Measurements from ENCODE around the gene PSMD10.

Gene PSMD10

DNA sequence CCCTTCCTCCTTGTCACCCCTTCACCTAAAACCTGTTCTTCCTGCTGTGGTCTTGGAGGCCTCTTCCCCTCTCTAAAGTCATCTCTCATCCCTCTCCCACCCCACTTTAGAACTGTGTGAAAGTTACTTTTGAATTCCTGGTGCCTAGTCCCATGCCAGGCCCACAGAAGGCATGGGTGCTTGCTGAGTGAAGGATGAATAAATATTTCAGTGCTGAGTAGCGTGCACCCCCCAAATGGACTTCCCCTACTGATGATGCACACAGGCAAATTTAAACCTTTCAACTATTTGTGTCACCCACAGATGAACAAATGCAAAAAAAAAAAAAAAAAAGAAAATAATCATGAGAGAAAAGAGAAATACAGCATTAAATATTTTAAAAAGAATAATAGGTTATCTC lies 19.8 kb downstream of the PSMD10 start:
- DNase-seq (ENCODE audit: low read depth): no peak

DNA sequence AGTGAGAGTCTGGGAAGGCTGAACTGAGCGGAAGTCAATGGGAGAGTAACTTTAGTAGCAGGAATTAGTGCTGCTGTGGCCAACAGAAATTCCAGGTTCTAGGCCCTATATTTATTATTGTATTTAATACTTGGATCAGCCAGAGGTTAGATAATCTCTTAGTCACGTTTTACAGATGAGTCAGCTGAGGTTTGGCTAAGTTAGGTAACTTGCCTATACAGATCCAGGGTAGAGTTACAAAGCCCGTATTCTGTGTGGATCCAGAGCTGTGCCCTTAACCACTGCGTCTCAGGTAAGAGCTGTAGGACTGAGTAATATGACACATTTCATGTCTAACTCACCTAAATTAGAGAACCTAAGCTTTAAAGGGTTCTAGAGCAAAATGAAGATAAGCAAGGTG lies 20.5 kb downstream of the PSMD10 start:
- no peak for DNase-seq (ENCODE audit: low read depth)

DNA sequence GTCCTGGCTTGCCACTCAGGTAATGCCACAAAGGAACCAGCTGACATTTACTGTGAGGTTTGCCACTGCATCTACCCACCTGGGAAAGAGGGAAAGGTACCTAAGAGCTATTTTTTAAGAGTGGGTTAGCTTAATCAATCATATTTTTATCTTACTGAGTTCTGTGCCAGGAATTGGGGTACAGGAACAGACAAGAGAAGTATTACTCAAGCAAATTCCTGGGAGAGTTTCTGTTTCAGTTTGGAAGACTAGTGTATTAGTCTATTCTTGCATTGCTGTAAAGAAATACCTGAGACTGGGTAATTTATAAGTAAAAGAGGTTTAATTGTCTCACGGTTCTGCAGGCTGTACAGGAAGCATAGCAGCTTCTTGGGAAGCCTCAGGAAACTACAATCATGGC lies 23.2 kb downstream of the PSMD10 start:
- DNase-seq (ENCODE audit: low read depth): no peak

DNA sequence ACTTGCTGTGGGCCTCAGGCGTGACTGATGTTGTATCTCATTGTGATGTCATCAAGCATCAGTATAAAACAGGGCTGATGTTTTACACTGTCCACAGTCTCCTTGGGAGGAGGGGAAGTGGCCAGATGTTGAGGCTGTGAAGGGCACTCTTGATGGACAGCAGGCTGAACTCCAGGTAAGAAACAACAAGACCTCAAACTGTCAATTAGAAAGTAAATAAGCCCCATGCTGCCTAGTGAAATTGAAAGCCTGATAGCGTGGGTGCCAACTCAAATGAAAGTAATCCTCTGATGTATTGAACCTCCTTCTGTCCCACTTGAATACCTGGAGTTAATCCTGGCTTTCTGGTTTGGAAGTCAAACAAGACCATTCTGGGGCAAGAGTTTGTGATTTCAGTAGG lies 26.7 kb downstream of the PSMD10 start:
- DNase-seq (ENCODE audit: low read depth): no peak

DNA sequence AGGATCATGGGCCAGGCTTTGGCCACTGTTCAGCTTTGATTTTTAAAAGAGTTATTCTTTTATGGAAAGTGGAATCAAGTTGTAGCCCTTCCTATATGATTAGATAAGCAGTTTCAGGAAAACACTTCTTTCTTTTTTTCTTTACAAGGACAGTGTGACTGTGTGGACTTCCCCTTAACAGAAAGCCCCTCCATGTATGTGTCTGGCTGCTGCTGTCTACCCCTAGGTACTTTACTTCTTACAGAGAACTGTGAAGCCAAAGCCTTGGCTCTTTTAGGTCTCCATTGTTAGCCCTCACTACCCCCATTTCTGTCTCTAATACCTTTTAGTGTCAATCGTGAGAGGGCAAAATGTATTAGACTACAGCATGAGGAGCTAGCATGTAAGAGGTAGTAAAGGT lies 27.3 kb downstream of the PSMD10 start:
- no peak for DNase-seq (ENCODE audit: low read depth)

DNA sequence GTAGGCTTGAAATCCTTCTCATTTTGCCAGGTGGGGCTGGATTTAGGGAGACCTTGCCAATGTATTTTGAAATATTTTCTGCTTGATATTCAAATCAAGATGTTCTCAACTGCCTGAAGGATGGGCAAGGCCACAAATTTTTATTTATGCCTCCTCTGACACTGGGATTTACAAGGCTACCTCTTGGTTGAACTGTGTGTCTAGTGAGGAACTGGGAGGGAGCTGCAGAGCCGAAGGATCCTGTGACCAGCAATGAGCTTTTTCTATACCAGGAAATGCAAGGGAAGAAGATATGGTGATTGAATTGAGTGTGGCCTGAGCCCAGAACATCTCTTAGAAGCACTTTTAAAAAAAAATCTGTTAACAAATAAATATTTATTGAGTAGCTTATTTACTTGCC lies 31.5 kb downstream of the PSMD10 start:
- no peak for DNase-seq (ENCODE audit: low read depth)

DNA sequence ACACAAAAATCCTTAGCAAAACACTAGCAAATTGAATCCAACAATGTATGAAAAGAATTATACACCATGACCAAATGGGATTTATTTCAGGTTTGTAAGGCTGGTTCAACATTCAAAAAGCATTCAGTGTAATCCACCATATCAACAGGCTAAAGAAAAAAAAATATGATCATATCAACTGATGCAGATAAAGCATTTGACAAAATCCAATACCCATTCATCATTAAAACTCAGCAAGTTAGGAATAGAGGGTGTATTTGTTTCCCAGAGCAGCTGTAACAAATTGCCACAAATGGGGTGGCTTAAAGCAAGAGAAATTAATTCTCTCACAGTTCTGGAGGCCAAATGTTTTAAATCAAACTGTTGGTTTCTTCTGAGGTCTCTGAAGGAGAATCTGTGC lies 35.8 kb downstream of the PSMD10 start:
- no peak for DNase-seq (ENCODE audit: low read depth)

DNA sequence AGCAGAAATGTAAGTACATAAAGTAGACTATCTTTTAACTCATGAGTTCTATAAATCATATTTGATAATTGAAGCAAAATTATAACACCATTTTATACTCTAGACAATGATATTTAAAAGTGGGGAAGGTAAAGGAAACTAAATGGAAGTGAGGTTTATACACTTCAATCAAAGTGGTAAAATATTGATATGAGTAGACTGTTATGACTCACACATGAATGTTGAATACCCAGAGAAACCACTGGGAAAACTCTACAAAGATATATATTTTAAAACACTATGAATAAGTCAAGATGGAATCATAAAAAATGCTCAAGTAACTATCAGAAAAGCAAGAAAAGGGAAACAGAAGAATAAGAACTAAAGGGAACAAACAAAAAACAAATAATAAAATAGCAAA lies 38.1 kb downstream of the PSMD10 start:
- no peak for DNase-seq (ENCODE audit: low read depth)

DNA sequence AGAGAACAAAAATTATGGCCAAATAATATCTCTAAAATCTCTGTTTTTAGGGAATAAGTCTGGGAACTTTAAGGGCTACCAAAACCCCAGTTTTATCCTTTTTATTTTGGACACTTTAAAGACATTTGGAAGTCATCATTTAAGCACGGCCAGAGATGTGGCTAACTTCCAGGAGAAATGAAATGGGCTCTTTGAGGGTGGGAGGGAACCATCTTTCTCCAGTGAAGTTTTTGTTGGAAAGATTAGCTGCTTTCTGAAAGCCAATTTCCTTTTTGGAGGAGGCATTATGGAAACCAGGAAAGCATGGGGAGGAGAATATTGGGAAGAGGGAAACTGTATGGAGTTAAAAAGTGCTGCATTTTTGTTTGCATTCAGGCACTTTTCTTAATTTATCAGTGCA lies 41.7 kb downstream of the PSMD10 start:
- no peak for DNase-seq (ENCODE audit: low read depth)

DNA sequence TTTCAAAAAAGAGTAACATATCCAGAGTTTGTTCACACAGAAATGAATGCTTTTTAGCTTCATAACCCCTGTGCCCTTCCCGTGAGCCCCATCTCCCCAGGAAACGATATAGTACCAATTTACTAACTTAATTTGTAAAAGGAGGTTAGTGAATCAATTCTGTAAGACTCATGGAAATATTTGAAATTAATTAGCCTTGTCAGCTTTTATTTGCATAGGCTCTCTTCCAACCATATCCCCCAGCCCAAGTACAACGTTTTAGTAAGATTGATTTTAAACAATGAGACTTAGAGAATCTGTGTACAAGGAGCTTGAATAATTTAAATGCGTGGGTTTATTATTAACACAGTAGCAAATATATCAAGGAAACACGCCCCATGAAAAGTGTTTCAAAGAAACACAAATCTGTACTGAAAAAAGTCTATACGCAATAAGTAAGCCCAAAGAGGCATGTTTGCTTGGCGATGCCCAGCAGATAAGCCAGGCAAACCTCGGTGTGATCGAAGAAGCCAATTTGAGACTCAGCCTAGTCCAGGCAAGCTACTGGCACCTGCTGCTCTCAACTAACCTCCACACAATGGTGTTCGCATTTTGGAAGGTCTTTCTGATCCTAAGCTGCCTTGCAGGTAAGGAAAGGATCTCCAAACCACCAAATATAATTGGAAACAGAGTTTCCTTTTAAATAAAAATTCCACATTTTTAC lies 46.6 kb downstream of the PSMD10 start, which contains the start of gene VSIG1:
VSIG1 (plus strand) TSS at position 512 of the 703 bp plus-strand sequence; CDS start at position 578, 66 bp downstream.
- no peak for DNase-seq (ENCODE audit: low read depth)

DNA sequence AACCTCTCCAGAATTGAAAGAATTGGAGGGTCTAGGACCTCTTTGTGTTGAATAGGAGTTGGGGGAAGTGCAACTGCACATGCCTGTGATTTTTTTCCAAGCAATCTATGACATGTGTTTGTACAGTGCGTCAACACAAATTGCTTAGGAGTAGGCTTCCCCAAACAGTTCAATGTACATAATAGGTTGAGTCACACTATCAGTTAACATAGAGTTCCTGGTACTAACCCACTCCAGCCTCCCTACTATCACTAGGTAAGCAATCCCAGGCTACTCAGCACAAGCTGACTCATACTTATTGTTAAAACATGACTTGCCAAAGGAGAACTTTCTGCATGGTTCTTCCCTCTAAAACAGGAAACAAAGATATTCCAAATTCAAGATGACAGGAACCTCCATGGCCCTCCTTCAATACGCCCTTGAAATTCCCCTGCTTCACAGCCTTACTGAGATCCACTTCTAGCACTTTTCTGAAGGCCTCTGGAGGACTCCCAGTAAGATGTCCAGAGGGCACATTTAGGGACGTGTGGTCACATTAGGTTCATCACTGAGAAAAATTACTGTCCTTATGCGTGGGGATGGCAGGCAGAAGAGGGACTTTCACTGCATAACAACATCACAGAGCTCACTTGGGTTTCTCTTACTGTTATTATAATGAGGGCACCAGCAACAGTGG lies 54.9 kb downstream of the PSMD10 start:
- peak; percentile 20 for DNase-seq (ENCODE audit: low read depth)

DNA sequence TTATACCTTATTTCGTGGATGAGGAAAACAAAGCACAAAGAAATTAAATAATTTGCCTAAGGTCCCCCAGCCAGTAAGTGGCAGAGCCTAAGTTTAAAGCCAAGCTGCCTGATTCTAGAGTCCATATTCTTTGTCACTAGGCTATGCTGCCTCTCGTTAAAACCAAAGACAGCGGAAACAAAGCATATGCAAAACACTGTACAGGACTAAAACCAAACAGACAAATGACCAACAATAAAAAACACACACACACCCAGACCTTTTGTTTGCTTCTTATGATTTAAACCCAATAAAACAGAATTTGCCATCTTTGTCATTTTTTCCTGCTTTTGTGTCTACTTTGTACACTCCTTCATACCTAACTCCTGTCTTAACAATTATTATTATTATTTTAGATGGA lies 56.6 kb downstream of the PSMD10 start:
- no peak for DNase-seq (ENCODE audit: low read depth)
